Measurements from ENCODE around the gene DNAI7. TPM values are rescaled to one million over a fixed set of nuclear protein-coding genes. Genes with fewer than 3 reads are reported as not detected.

Gene DNAI7
- total RNA-seq, 4 donors from 2014 or later: not detected

DNA sequence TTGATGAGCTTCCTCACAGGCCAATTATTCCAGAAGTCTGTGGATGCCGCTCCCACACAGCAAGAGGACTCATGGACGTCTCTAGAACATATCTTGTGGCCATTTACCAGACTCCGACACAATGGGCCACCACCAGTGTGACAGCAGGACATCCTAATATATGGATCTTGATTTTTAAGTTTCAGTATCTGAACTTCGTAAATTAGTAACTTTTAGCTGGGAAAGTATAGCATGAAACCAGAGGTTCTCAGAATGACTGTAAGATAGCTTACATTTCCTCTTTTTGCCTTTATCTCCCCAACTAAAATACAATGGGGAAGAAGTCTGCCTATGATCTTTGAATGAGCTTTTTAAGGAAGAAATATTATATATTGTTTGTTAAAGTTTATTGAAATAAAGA lies 87.0 kb downstream of the DNAI7 start:
- H3K27me3 ChIP-seq: no peaks in the 10 kb centered on the region
- H3K36me3 ChIP-seq: no peaks in the 10 kb centered on the region
- DNase-seq (no peak), ATAC-seq (no peak)
- H3K4me1 ChIP-seq: no peaks in the 10 kb centered on the region
- no peak overlapping the region for H3K4me3 ChIP-seq
- H3K9me3 ChIP-seq: no peaks in the 10 kb centered on the region
- TF ChIP-seq, protein P1, sequence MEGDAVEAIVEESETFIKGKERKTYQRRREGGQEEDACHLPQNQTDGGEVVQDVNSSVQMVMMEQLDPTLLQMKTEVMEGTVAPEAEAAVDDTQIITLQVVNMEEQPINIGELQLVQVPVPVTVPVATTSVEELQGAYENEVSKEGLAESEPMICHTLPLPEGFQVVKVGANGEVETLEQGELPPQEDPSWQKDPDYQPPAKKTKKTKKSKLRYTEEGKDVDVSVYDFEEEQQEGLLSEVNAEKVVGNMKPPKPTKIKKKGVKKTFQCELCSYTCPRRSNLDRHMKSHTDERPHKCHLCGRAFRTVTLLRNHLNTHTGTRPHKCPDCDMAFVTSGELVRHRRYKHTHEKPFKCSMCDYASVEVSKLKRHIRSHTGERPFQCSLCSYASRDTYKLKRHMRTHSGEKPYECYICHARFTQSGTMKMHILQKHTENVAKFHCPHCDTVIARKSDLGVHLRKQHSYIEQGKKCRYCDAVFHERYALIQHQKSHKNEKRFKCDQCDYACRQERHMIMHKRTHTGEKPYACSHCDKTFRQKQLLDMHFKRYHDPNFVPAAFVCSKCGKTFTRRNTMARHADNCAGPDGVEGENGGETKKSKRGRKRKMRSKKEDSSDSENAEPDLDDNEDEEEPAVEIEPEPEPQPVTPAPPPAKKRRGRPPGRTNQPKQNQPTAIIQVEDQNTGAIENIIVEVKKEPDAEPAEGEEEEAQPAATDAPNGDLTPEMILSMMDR (IDR thresholded peaks at IDR 0.05 in 4 of 5, conservative IDR thresholded peaks at IDR 0.05 in 1 of 5): no peak
- no peak for TF ChIP-seq POLR2A (IDR thresholded peaks at IDR 0.05)
- in situ Hi-C loops (cut with MboI; ENCODE audit: low sequenced_read_pairs in 4 of 4) (no loop called here), intact Hi-C loops (cut with DNase I; ENCODE audit: low total_unique reads) (no loop called here)
- H3K27ac ChIP-seq: no peak overlapping the region

DNA sequence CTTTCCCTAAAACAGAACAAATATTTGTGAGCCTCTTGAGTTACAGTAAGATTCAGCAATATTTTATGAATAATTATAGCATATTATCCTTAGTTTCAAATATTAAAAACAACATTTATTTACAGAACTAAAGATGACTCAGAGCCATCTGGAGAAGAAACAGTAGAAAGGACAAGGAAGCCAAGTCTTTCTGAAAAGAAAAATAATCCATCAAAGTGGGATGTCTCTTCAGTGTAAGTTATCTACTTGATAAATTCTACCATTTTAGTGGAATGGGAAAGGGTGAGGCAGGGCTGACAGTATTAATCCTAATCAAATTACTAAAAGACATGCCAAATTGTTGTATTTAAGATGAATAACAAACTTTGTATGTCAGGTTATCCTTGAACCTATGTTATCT lies 88.1 kb downstream of the DNAI7 start:
- in situ Hi-C loops (cut with MboI; ENCODE audit: low sequenced_read_pairs in 4 of 4): no loop called here
- DNase-seq: no peak
- Histone ChIP-seq H3K27me3 (no peaks in the 10 kb centered on the region), H3K9me3 (no peaks in the 10 kb centered on the region), H3K4me3 (no peak overlapping the region), H3K36me3 (no peaks in the 10 kb centered on the region), H3K4me1 (no peaks in the 10 kb centered on the region), H3K27ac (no peak overlapping the region)
- no peak for ATAC-seq
- intact Hi-C loops (cut with DNase I; ENCODE audit: low total_unique reads): no loop called here
- no peak for TF ChIP-seq POLR2A (IDR thresholded peaks at IDR 0.05)
- TF ChIP-seq, protein P1 (IDR thresholded peaks at IDR 0.05 in 4 of 5, conservative IDR thresholded peaks at IDR 0.05 in 1 of 5): no peak

DNA sequence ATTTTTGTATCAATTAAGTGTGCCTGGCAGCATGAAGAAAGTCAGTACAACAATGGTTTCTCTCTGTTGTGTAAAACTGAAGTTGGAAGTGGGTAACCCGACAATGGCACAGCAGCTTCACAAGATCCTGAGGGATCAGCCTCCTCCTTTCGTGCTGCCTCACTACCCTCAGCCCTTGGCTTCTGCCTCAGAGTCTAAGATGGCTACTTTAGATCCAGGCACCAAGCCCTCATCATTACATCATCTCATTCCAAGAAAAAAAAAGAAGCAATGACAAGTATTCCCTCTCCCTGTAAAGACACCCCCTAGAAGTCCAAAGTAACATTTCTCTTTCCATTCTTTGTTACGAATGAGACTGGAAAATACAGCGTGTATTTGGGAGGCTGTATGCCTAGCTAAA lies 92.6 kb downstream of the DNAI7 start:
- no peaks in the 10 kb centered on the region for H3K9me3 ChIP-seq
- H3K27me3 ChIP-seq: no peaks in the 10 kb centered on the region
- no peak overlapping the region for H3K4me3 ChIP-seq
- ATAC-seq (no peak), DNase-seq (no peak)
- H3K27ac ChIP-seq: no peak overlapping the region
- H3K36me3 ChIP-seq: no peaks in the 10 kb centered on the region
- no peak for TF ChIP-seq POLR2A (IDR thresholded peaks at IDR 0.05)
- TF ChIP-seq, protein P1 (IDR thresholded peaks at IDR 0.05 in 4 of 5, conservative IDR thresholded peaks at IDR 0.05 in 1 of 5): no peak
- in situ Hi-C loops (cut with MboI; ENCODE audit: low sequenced_read_pairs in 4 of 4): no loop called here
- H3K4me1 ChIP-seq: no peaks in the 10 kb centered on the region
- intact Hi-C loops (cut with DNase I; ENCODE audit: low total_unique reads): no loop called here

DNA sequence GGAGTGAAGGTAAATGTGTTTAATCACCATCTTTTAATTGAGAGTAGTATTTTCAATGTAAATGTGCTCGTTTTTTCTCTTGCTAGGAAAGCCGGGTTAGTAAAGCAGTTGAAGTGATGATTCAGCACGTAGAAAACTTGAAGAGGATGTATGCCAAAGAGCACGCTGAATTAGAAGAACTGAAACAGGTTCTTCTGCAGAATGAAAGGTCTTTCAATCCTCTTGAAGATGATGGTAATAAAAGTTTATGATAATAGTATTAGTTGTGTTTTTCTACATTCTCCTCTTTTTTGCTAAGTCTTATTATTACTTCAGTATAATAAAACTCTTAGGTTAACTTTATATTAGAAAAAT lies 93.9 kb downstream of the DNAI7 start:
- no peaks in the 10 kb centered on the region for H3K36me3 ChIP-seq
- TF ChIP-seq, protein P1 (IDR thresholded peaks at IDR 0.05 in 4 of 5, conservative IDR thresholded peaks at IDR 0.05 in 1 of 5): no peak
- no peak for TF ChIP-seq POLR2A (IDR thresholded peaks at IDR 0.05)
- ATAC-seq (no peak), DNase-seq (no peak)
- H3K27ac ChIP-seq: no peak overlapping the region
- H3K9me3 ChIP-seq: no peaks in the 10 kb centered on the region
- no peaks in the 10 kb centered on the region for H3K27me3 ChIP-seq
- intact Hi-C loops (cut with DNase I; ENCODE audit: low total_unique reads): no loop called here
- in situ Hi-C loops (cut with MboI; ENCODE audit: low sequenced_read_pairs in 4 of 4): no loop called here
- no peaks in the 10 kb centered on the region for H3K4me1 ChIP-seq
- H3K4me3 ChIP-seq: no peak overlapping the region
